ENCODE results near the gene EXOC6B. TPM values are rescaled to one million over a fixed set of nuclear protein-coding genes. Genes with fewer than 3 reads are reported as not detected.

Gene EXOC6B
- total and polyA plus RNA-seq, 9 of the 15 experiments (the other 6 are each of a cell fraction or from before 2014, with no cell fraction given), result 0.28 to 4.2 (median 2.0) TPM

DNA sequence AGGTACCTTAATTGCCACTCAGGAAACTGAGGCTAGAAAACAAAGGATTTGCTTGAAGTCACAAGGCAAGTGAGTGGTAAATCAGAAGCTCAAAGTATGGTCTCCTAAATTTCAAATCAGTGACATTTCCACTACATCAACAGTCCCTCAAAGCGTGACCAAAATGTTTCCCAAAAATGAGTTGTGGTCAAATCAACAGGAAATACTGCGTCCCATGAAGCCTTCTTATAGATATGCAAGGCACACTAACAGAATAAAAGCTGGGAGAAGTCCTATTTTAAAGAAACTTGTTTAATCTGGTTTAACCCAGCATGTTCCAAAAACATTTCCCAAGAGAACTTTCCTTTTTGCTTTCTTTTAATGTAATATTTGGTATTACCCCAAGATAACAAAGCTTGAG is 249.4 kb downstream of the EXOC6B start:
- ChIA-PET CTCF (ENCODE audit: low intra/inter-chr PET ratio) (no interaction called here), POLR2A (no interaction called here)
- Histone ChIP-seq H3K9ac (ENCODE audit: insufficient read depth in 1 of 2, low read depth in 2 of 2, low read length in 2 of 2) (no peak overlapping the region), H3K4me2 (ENCODE audit: insufficient read depth, low read length) (no peak overlapping the region), H3K9me1 (ENCODE audit: control insufficient read depth, insufficient read depth, low read length) (no peaks in the 10 kb centered on the region), H3K36me3 (ENCODE audit: control insufficient read depth, insufficient read depth, low read length) (no peaks in the 10 kb centered on the region), H3K27ac (ENCODE audit: extremely low read depth, low read depth, low read length) (no peak overlapping the region), H3K27me3 (ENCODE audit: control insufficient read depth in 2 of 2, insufficient read depth in 2 of 2, low read length in 2 of 2) (no peaks in the 10 kb centered on the region), H3K4me1 (replicated peaks in 1 of 2; ENCODE audit: control insufficient read depth in 2 of 2, insufficient read depth in 2 of 2, low read length in 2 of 2) (no peaks in the 10 kb centered on the region), H3K4me3 (no peak overlapping the region), H4K20me1 (replicated peaks; ENCODE audit: control insufficient read depth, insufficient read depth, low read length) (no peaks in the 10 kb centered on the region), H3K9me3 (replicated peaks; ENCODE audit: control insufficient read depth, insufficient read depth, low read depth, low read length) (no peaks in the 10 kb centered on the region), H3K79me2 (ENCODE audit: control insufficient read depth, insufficient read depth, low read length) (no peaks in the 10 kb centered on the region), H2AFZ (ENCODE audit: low read depth, low read length) (no peak overlapping the region)
- in situ Hi-C loops (cut with MboI) (loop anchor here (25.0 kb wide), 1 partner anchor 1039 kb away; no protein-coding TSS in a partner anchor), intact Hi-C loops (cut with micrococcal nuclease) (loop anchor here (5.0 to 10.0 kb wide), 2 partner anchors 249 to 1032 kb away; no protein-coding TSS in a partner anchor)
- WGBS (ENCODE audit: insufficient coverage, low coverage, missing lambda C conversion rate), result 52% methylated on average over 2 of the region's 2 CpGs
- no peak for DNase-seq (ENCODE audit: extremely low read depth in 1 of 4, low spot score in 3 of 4)
- no peak for ATAC-seq
- no TSS peak for BruUV-seq (replicated peaks)
- FAIRE-seq, result no peak
- TF ChIP-seq MAFG (tag; conservative IDR thresholded peaks at IDR 0.05) (no peak), BDP1 (IDR thresholded peaks at IDR 0.05; ENCODE audit: insufficient read depth, insufficient read length) (no peak), HMG20B (CRISPR knock-in tag; IDR thresholded peaks at IDR 0.05) (no peak), ZKSCAN8 (CRISPR knock-in tag; IDR thresholded peaks at IDR 0.05) (no peak), ZNF274 (IDR thresholded peaks at IDR 0.05; ENCODE audit: borderline replicate concordance, low read depth, low read length) (no peak), SIRT6 (IDR thresholded peaks at IDR 0.05; ENCODE audit: low read depth, low read length) (no peak), U2AF2 (optimal IDR thresholded peaks at IDR 0.05; ENCODE audit: low read depth, low read length) (no peak)
- TF ChIP-seq, protein P1, sequence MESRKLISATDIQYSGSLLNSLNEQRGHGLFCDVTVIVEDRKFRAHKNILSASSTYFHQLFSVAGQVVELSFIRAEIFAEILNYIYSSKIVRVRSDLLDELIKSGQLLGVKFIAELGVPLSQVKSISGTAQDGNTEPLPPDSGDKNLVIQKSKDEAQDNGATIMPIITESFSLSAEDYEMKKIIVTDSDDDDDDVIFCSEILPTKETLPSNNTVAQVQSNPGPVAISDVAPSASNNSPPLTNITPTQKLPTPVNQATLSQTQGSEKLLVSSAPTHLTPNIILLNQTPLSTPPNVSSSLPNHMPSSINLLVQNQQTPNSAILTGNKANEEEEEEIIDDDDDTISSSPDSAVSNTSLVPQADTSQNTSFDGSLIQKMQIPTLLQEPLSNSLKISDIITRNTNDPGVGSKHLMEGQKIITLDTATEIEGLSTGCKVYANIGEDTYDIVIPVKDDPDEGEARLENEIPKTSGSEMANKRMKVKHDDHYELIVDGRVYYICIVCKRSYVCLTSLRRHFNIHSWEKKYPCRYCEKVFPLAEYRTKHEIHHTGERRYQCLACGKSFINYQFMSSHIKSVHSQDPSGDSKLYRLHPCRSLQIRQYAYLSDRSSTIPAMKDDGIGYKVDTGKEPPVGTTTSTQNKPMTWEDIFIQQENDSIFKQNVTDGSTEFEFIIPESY (CRISPR knock-in tag; IDR thresholded peaks at IDR 0.05), result no peak
- TF ChIP-seq, protein P2, sequence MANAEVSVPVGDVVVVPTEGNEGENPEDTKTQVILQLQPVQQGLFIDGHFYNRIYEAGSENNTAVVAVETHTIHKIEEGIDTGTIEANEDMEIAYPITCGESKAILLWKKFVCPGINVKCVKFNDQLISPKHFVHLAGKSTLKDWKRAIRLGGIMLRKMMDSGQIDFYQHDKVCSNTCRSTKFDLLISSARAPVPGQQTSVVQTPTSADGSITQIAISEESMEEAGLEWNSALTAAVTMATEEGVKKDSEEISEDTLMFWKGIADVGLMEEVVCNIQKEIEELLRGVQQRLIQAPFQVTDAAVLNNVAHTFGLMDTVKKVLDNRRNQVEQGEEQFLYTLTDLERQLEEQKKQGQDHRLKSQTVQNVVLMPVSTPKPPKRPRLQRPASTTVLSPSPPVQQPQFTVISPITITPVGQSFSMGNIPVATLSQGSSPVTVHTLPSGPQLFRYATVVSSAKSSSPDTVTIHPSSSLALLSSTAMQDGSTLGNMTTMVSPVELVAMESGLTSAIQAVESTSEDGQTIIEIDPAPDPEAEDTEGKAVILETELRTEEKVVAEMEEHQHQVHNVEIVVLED (CRISPR knock-in tag; IDR thresholded peaks at IDR 0.05), result no peak
- TF ChIP-seq, protein P3, sequence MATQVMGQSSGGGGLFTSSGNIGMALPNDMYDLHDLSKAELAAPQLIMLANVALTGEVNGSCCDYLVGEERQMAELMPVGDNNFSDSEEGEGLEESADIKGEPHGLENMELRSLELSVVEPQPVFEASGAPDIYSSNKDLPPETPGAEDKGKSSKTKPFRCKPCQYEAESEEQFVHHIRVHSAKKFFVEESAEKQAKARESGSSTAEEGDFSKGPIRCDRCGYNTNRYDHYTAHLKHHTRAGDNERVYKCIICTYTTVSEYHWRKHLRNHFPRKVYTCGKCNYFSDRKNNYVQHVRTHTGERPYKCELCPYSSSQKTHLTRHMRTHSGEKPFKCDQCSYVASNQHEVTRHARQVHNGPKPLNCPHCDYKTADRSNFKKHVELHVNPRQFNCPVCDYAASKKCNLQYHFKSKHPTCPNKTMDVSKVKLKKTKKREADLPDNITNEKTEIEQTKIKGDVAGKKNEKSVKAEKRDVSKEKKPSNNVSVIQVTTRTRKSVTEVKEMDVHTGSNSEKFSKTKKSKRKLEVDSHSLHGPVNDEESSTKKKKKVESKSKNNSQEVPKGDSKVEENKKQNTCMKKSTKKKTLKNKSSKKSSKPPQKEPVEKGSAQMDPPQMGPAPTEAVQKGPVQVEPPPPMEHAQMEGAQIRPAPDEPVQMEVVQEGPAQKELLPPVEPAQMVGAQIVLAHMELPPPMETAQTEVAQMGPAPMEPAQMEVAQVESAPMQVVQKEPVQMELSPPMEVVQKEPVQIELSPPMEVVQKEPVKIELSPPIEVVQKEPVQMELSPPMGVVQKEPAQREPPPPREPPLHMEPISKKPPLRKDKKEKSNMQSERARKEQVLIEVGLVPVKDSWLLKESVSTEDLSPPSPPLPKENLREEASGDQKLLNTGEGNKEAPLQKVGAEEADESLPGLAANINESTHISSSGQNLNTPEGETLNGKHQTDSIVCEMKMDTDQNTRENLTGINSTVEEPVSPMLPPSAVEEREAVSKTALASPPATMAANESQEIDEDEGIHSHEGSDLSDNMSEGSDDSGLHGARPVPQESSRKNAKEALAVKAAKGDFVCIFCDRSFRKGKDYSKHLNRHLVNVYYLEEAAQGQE (IDR thresholded peaks at IDR 0.05; ENCODE audit: borderline replicate concordance), result no peak
- TF ChIP-seq, protein P3 (CRISPR knock-in tag; IDR thresholded peaks at IDR 0.05; ENCODE audit: low read depth), result no peak

Measured in K562 (cell line).